ENCODE results near the gene TDRD12.
"Not testable (repeated sequence)": the region's sequence is repeated elsewhere in the genome, so short reads cannot be mapped to it uniquely, and the experiment has no call there.

Gene TDRD12

DNA sequence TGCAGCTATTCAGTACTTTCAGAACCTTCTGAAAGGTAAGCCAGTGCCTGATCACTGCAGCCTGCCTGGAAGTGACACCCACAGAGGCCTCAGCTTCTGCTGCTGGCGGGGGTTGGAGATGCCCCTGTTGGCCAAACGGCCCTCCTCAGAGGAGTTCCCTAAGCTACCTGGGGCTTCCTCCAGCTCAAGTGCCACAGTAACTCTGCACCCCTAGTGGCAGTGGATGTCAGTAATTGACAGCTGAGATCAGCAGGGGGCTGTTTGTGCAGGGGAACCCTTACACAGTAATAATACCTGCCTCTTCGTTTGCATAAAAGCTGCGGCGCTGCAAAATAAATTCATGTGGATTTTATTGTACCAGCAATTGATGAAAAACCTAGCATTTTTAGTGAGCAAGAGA lies 28.9 kb downstream of the TDRD12 start:
- DNase-seq (ENCODE audit: low read depth): no peak

DNA sequence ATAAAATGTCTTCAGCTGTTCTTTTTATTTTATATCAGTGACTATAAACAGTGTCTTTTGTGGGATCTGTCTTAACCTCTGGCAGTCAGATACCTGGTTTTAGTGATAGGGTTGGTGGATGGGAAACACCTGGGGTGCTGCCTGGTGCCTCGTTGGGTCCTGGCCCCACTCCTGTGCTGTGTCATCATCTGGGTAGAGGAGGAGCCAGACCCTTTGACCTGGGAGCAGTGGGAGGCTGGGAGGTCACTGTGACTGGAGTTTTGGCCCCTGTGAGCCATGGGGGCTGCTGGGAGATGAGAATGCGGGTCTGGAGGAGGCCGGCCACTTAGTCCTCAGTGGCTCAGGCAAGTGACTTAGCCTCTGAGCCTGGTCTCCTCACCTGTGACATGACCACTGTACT lies 29.4 kb downstream of the TDRD12 start:
- no peak for DNase-seq (ENCODE audit: low read depth)

DNA sequence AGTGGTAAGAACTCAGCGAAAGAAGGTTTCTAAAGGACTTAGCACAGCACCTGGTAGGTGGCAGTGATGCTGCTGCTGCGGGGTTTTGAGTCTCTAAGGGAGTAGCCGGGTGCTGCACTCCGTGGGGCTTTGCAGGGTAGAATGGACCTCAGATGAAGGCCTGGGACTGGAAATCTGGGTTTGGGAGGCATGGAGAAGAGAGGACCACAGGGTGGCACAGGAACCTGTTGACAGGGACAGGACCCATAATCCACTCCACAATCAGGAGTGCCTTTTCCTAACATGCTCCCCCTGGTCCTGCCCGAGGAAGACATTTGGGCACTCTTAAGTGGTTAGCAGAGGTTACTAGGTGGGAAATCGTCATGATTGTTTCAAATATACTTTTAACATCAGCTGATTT lies 29.8 kb downstream of the TDRD12 start:
- DNase-seq (ENCODE audit: low read depth): no peak

DNA sequence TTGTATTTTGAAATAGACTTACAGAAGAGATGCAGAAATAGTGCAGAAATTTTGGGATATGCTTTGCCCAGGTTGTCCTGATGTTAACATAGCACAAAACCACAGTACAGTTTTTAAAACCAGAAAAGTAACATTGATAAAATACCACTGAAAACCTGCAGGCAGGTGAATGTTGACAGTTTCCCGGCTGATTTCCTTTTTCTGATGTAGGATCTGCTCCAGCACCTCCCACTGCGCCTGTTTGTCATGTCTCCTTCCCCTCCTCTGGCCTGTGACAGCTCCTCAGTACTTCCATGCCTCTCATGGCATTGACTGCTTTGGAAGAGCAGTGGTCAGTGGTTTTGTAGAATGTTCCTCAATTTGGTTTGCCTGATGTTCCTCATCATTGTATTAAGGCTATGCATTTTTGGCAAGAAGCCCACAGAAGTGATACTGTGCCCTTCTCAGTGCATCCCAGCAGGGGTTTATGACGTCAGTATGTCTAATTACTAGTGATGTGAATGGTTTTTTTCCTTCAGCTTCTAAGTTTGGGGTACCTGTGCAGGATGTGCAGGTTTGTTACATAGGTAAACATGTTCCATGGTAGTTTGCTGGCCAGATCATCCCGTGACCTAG lies 31.0 kb downstream of the TDRD12 start:
- DNase-seq (ENCODE audit: low read depth): no peak

DNA sequence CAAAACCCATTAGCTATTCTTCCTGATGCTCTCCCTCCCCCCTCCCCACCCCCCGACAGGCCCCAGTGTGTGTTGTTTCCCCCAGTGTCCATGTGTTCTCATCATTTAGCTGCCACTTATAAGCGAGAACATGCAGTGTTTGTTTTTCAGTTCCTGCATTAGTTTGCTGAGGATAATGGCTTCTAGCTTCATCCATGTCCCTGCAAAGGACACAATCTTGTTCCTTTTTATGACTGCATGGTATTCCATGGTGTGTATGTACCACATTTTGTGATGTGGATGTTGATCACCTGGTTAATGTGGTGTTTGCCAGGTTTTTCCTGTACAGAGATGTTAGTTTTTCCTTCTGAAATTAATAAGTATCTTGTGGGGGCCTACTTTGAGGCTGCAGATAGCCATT lies 31.5 kb downstream of the TDRD12 start:
- DNase-seq (ENCODE audit: low read depth): no peak

DNA sequence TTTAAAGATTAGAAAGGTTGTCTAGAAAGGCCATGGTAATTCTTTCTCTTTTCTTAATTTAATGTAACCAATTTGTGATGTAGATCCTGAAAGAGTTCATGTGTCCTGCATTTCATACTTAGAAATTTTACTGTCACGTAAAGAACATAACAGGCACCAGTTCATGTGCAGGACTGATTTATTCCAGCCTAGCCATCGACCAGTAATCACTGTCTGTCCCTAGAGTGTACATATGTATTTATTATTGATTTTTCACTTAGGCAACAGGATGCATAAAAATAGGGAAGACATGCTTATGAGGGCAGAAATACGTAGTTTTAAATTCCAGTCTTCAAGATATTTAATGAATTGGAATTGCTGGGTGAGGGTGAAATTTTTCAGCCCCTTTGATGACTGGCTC lies 37.6 kb downstream of the TDRD12 start:
- DNase-seq (ENCODE audit: low read depth): no peak

DNA sequence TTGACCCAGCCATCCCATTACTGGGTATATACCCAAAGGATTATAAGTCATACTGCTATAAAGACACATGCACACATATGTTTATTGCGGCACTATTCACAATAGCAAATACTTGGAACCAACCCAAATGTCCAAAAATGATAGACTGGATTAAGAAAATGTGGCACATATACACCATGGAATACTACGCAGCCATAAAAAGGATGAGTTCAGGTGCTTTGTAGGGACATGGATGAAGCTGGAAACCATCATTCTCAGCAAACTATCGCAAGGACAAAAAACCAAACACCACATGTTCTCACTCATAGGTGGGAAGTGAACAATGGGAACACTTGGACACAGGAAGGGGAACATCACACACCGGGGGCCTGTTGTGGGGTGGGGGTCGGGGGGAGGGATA lies 45.8 kb downstream of the TDRD12 start:
- not testable (repeated sequence) for DNase-seq (ENCODE audit: low read depth)

DNA sequence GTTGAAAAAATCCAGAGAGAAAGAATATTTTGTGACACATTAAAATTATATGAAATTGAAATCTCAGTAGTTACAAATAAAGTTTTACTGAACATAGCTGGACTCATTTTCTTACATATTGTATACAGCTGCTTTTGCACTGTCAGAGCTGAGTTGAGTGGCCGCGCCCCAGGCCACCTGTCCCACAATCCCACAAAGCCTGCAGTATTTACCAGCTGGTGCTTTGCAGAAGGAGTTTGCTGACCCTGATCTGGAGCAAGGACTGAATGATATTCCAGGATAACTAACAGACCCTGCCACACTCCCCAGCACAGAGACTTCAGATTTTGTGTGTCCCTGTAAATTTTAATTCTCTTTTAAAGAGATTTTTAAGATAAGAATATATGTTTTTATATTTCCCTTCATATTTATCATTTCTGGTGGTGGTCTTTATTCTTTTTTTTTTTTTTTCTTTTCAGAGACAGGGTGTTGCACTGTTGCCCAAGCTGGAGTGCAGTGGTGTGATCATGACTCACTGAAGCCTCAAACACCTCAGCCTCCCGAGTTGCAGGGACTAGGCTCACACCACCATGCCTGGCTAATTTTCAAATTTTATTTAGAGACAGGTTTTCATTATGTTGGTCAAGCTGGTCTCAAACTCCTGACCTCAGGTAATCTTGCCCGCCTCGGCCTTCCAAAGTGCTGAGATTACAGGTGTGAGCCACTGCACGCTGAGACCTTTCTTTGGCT lies 48.5 kb downstream of the TDRD12 start:
- DNase-seq (ENCODE audit: low read depth): no peak

DNA sequence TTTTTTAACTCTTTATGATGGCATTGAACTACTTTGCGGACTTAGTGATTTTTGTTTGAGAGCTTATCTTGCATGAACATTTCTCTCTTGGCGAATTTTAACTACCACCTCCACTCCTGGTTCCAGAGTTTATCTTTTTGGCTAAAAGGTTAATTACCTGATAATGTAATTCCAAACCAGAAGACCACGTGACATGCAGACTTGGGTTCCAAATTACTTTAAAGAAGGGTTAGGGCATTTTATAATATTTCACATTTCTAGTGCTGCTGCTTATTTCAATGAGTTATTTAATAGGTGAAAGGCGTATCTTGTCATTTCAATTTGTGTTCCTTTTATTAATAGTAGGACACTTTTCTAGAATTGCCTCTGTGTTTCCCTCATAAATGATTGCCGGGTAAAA lies 52.0 kb downstream of the TDRD12 start:
- no peak for DNase-seq (ENCODE audit: low read depth)

DNA sequence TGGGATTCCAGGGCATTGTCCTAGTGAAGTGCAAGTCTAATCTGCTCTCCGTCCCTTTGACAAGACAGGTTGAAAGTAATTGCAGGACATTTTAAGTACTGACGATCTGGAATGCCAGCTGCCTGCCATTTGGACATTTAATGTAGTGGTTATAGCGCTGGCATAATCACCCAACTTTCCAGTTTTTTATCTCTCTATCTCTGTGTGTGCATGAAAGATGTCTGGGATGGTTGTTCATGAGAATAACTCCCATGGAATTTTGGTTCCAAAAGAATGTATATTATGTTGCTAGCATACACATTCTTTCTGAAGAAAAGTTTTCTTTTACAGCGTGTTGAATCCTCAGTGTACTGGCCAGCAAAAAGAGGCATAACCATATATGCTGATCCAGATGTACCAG lies 53.6 kb downstream of the TDRD12 start:
- no peak for DNase-seq (ENCODE audit: low read depth)

DNA sequence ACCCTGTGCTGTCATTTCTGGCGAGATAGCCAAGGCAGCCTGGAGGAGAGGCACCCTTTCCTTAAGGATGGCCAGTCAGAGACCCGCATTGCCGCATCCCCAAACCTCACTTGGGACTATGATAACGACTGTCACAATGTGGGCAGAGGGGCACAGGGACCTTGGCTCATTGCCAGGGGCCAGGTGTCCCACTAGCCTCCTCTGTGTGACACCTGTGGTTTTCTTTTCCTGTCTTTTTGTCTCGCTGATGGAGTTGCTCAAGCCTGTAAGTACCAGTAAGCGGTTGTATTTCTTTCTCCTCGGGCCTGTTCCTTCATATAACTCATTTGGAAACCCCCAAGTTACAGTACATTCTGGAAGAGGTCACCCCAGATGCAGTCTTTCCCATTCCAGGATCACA lies 59.5 kb downstream of the TDRD12 start:
- DNase-seq (ENCODE audit: low read depth): no peak

DNA sequence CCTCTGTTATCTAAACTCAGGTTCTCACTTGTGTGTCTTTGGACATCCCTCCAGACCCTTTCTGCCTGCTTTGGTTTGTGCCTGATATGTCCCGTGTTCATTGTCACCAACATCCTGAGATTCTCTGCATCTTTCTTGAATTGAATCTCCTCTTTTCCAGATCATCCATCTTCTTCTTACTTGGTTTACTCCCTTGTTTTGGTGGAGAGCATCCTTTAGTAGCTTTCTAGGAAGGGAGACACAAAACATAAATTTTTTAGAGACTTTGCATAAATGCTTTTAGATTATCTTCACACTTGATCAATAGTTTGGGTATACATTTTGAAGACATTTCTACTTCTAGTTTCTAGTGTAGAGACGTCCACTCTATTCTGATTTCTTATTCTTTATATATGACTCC lies 61.7 kb downstream of the TDRD12 start:
- no peak for DNase-seq (ENCODE audit: low read depth)

DNA sequence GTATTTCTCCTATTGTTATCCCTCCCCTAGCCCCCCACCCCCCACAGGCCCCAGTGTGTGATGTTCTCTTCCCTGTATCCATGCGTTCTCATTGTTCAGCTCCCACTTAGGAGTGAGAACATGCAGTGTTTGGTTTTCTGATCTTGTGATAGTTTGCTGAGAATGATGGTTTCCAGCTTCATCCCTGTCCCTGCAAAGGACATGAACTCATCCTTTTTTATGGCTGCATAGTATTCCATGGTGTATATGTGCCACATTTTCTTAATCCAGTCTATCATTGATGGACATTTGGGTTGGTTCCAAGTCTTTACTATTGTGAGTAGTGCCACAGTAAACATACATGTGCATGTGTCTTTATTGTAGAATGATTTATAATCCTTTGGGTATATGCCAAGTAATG lies 62.5 kb downstream of the TDRD12 start:
- not testable (repeated sequence) for DNase-seq (ENCODE audit: low read depth)

DNA sequence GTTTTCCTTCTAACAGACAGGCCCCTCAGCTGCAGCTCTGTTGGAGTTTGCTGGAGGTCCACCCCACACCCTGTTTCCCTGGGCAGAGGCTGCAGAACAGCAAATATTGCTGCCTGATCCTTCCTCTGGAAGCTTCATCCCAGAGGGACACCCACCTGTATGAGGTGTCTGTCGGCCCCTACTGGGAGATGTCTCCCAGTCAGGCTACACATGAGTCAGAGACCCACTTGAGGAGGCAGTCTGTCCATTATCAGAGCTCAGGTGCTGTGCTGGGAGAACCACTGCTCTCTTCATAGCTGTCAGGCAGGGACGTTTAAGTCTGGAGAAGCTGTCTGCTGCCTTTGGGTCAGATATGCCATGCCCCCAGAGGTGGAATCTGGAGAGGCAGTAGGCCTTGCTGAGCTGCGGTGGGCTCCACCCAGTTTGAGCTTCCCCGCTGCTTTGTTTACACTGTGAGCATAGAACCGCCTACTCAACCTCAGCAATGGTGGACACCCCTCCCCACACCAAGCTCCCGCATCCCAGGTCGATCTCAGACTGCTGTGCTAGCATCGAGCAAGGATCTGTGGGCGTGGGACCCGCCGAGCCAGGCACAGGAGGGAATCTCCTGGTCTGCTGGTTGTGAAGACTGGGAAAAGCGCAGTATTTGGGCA lies 67.7 kb downstream of the TDRD12 start:
- DNase-seq (ENCODE audit: low read depth): not testable (repeated sequence)

DNA sequence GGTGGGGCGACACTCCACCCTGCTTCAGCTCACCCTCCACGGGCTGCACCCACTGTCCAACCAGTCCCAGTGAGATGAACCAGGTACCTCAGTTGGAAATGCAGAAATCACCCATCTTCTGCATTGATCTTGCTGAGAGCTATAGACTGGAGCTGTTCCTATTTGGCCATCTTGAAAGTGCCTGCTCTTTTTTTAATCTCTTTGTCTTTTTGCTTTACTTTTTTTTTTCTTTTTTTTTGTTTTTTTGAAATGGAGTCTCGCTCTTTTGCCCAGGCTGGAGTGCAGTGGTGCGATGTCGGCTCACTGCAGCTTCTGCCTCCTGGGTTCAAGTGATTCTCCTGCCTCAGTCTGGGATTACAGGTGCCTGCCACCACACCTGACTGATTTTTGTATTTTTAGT lies 68.3 kb downstream of the TDRD12 start:
- not testable (repeated sequence) for DNase-seq (ENCODE audit: low read depth)

DNA sequence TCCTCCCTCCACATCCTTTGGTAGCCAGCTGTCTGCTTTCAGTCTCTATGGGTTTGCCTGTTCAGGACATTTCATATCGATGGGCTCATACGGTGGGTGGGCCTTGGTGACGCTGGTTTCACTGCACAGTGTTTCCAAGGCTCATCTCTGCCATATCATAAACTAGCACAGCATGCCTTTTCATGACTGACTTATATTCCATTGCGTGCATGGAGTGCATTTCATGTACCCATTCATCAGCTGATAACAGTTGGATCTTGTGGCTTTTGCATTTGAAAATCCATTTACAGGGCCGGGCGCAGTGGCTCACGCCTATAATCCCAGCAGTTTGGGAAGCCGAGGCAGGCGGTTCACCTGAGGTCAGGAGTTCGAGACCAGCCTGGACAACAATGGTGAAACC lies 69.9 kb downstream of the TDRD12 start:
- DNase-seq (ENCODE audit: low read depth): no peak

DNA sequence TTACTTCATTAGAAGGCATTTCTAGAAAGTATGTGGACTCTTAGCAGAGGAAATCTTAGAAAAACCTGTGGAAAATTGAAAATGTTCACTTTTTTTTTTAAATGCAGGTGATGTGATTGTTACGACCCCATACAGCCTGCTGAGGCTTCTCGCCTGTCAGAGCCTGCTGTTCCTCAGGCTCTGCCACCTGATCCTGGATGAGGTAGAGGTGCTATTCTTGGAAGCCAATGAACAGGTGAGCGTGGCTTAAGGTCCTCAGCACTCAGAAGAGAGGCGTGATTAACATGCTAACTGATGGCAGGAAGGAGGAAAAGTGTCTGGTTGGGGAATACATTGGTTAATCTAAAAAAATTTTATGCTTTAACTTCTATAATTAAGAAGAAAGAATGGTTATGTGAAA lies 78.6 kb downstream of the TDRD12 start:
- no peak for DNase-seq (ENCODE audit: low read depth)

DNA sequence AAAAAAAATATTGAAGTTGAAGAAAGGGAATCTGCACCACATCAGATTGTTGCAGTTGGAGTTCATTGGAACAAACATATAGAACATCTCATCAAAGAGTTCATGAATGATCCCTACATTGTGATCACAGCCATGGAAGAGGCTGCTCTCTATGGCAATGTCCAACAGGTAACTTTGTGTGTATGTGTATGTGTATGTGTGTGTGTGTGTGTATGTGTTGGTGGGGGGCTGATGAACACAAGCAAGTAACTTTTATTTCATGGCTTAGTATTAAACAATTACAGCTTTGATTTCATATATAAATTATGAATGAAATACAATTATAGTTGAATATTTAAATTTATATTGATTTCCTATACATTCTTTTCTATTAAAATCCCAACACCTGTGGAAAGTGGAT lies 80.6 kb downstream of the TDRD12 start:
- no peak for DNase-seq (ENCODE audit: low read depth)

DNA sequence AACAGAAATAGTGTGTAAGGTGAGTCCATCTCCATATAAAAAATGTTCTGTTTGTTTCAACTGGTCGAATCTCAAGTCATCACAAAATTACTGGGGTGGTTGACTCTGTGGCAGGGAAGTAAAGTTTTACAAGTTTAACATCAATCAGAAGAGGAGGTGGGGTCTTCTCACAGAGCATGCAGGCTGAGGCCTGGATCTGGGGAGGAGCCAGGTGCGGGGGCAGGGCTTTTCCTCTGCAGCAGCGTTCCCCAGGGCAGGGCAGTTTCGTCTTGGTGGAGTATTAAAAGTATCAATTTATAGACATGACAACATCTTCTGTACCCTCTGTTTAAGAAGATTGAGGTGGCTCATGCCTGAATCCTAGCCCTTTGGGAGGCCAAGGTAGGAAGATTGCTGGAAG lies 81.2 kb downstream of the TDRD12 start:
- DNase-seq (ENCODE audit: low read depth): no peak

DNA sequence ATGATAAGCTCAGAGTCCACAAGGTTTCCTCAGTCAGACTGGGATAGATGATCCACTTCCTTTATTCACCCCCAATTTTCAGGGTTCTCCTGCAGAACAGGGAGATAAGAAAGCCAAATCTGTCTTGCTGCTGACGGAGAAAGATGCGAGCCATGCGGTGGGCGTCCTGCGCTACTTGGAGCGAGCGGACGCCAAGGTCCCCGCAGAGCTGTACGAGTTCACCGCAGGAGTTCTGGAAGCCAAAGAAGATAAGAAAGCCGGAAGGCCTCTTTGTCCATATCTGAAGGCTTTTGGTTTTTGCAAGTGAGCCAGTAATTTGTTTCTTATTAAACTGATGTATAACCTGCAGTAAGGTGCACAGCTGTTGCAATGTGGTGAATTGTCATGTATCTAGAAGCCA lies 83.3 kb downstream of the TDRD12 start:
- peak; percentile 30 for DNase-seq (ENCODE audit: low read depth)

DNA sequence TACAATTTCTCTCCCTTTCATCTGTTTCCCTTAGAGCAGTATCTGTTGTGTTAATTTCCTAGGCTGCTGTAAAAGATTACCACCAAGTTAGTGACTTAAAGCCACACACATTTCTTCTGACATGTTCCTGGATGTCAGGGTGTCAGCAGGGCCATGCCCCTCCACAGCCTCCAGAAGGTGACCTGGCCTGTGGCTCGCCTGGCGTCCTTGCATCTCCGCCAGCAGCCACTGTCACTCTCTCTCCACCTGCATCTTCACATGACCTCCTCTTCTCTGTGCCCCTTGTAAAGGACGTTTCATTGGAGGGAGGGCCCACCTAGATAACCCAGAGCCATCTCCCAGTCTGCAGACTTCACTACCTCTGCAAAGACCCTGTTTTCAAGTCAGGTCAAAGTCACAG lies 88.7 kb downstream of the TDRD12 start:
- DNase-seq (ENCODE audit: low read depth): no peak

DNA sequence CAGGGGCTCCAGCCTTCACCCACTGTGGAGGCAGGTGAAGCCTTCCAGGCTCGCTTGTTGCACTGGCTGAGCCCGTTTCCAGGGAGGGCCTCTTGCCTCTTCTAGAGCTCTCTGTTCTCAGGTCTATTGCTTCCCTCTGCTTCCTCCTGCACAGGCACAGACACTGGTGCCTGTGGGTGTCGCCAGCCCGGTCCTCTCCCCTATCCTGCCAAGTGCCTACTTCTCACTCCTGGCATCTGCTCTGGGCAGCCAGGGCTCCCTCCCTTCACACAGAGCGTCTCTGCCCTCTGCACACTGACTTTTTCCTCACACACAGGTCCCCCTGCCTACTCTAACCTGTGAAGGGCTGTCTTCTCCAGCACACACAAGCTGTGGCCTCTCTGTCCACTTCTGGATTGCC lies 89.7 kb downstream of the TDRD12 start:
- no peak for DNase-seq (ENCODE audit: low read depth)

DNA sequence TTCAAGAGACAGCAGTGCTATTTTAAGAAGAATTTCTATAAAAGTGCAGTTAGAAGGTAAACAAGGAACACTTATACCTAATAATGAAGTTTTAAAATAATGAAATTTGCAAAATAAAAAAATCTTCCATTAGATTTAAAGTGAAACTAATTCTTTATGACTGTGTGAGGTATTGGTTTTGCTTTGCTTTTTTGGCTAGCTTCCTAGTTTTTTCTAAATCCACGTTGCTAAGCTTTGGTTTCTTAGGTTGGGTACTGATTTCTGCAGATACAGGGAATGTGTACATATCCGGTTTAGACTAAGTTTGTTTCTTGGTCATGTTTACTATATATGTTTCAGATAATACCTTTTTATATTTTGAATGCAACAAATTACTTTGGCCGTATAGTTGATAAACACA lies 90.2 kb downstream of the TDRD12 start:
- no peak for DNase-seq (ENCODE audit: low read depth)

DNA sequence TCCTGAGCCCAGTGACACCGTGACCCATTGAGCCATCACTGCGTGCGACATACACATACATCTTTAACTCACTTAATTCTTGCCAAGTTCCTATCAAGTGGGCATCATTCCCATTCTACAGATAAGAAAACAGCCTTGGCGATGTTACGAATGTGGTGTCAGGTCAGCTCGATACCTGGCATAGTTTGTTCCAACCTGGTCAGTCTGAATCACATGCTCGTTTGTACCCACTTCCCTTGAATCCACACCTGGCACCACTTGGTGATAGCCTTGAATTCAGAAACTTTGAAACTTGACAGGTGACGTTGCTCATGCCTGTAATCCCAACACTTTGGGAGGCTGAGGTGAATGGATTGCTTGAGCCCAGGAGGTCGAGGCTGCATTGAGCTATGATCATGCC lies 90.9 kb downstream of the TDRD12 start:
- no peak for DNase-seq (ENCODE audit: low read depth)

All from CMK (cell line).